Fibroblast of lung (primary cell): ENCODE measurements around the gene HIP1R. TPM values are rescaled to one million over a fixed set of nuclear protein-coding genes. Genes with fewer than 3 reads are reported as not detected.

Experiments used
- DNase-seq, 2 donors: peaks; one replicate each; pipeline versions ENCODE4 v3.0.0 to v3.0.0-alpha.2; 2010; ENCODE audit warnings: low read depth in 2 of 2
- H2AFZ ChIP-seq: 2 replicates; pipeline ENCODE4 v1.5.1; 2012; ENCODE audit warnings: low read length, control low read depth, inconsistent platforms
- H3K27ac ChIP-seq: 2 replicates; pipeline ENCODE4 v1.5.1; 2011; ENCODE audit warnings: low read length, control low read depth; ENCODE audit not compliant: insufficient read depth
- H3K27me3 ChIP-seq: 2 replicates; pipeline ENCODE4 v1.5.1; 2011; ENCODE audit warnings: mild to moderate bottlenecking, low read length; ENCODE audit not compliant: control insufficient read depth, insufficient read depth
- H3K36me3 ChIP-seq: 2 replicates; pipeline ENCODE4 v1.5.1; 2011; ENCODE audit warnings: low read length; ENCODE audit not compliant: control insufficient read depth, insufficient read depth
- H3K4me1 ChIP-seq: 2 replicates; pipeline ENCODE4 v1.5.1; 2011; ENCODE audit warnings: low read length; ENCODE audit not compliant: control insufficient read depth, insufficient read depth; ENCODE audit errors: extremely low read depth
- H3K4me2 ChIP-seq: 2 replicates; pipeline ENCODE4 v1.5.1; 2011; ENCODE audit warnings: low read length, control low read depth; ENCODE audit not compliant: insufficient read depth; ENCODE audit errors: extremely low read depth
- H3K4me3 ChIP-seq, 4 experiments: fragments of 200-600 bp in 1 of 4; sonication (generic) in 1 of 4; replicated peaks in 1 of 4; 2 replicates each; pipeline ENCODE4 v1.5.1; 2011 to 2016; ENCODE audit warnings: low read length in 4 of 4, low read depth in 3 of 4, mild to moderate bottlenecking in 3 of 4, control low read depth in 2 of 4, inconsistent platforms in 1 of 4, mixed read lengths in 1 of 4; ENCODE audit not compliant: insufficient read depth in 1 of 4; ENCODE audit errors: control extremely low read depth in 1 of 4
- H3K79me2 ChIP-seq: 2 replicates; pipeline ENCODE4 v1.5.1; 2012; ENCODE audit warnings: mild to moderate bottlenecking, low read length, inconsistent platforms; ENCODE audit not compliant: control insufficient read depth, insufficient read depth
- H3K9ac ChIP-seq: 2 replicates; pipeline ENCODE4 v1.5.1; 2011; ENCODE audit warnings: mild to moderate bottlenecking, low read length, control low read depth; ENCODE audit not compliant: insufficient read depth
- H3K9me3 ChIP-seq: 2 replicates; pipeline ENCODE4 v1.5.1; 2012; ENCODE audit warnings: low read depth, low read length; ENCODE audit not compliant: control insufficient read depth, insufficient read depth
- H4K20me1 ChIP-seq: 2 replicates; pipeline ENCODE4 v1.5.1; 2011; ENCODE audit warnings: low read length; ENCODE audit not compliant: control insufficient read depth, insufficient read depth; ENCODE audit errors: extremely low read depth
- CTCF ChIP-seq, 2 donors: IDR thresholded peaks in 1 of 2; conservative IDR thresholded peaks in 1 of 2; 1 replicate in 1 of 2; 2 replicates in 1 of 2; pipeline ENCODE4 v1.5.1; 2011 to 2012; ENCODE audit warnings: low read length in 2 of 2, control low read depth in 1 of 2, inconsistent platforms in 1 of 2, low read depth in 1 of 2, mild to moderate bottlenecking in 1 of 2
- EZH2 ChIP-seq: IDR thresholded peaks from 2 replicates; pipeline ENCODE4 v1.5.1; 2012; ENCODE audit warnings: low read length, control low read depth, mild to moderate bottlenecking; ENCODE audit errors: missing control alignments
- polyA plus RNA-seq, 2 donors: library from polyadenylated mRNA; depleted of rRNA in 1 of 2; stranded (reverse) in 1 of 2; unstranded in 1 of 2; fragments of >200 nt; gene quantifications; 2 replicates each; pipeline ENCODE4 v1.2.1, GENCODE V29; 2011 to 2012; ENCODE audit warnings: missing spikeins in 1 of 2
- total RNA-seq: library from RNA; depleted of rRNA; stranded (reverse); fragments of >200 nt; gene quantifications from 2 replicates; pipeline ENCODE4 v1.2.1, GENCODE V29; 2014

The HIP1R gene
- total and polyA plus RNA-seq, 2 donors (not counting 1 experiment from before 2014, with no cell fraction given): 3.4 to 21.3 TPM

GRCh38 chr12:122820138-122820537 lies 15.1 kb upstream of the HIP1R start:
- Histone ChIP-seq H2AFZ (no peak overlapping the region), H3K4me2 (no peak overlapping the region), H4K20me1 (no peaks in the 10 kb centered on the region), H3K9ac (no peak overlapping the region), H3K79me2 (no peaks in the 10 kb centered on the region), H3K27ac (no peak overlapping the region), H3K9me3 (no peaks in the 10 kb centered on the region), H3K36me3 (no peaks in the 10 kb centered on the region), H3K4me3 (no peak overlapping the region), H3K27me3 (no peaks in the 10 kb centered on the region), H3K4me1 (no peaks in the 10 kb centered on the region)
- DNase-seq: no peak
- TF ChIP-seq EZH2: no peak
- TF ChIP-seq CTCF (conservative IDR thresholded peaks at IDR 0.05 in 1 of 2, IDR thresholded peaks at IDR 0.05 in 1 of 2; ENCODE audit: low read depth in 1 of 2, low read length in 2 of 2): no peak

- H3K4me2 ChIP-seq: no peak overlapping the region
- no peaks in the 10 kb centered on the region for H3K27me3 ChIP-seq
- no peaks in the 10 kb centered on the region for H3K36me3 ChIP-seq
- no peak overlapping the region for H3K27ac ChIP-seq
- DNase-seq: no peak
- no peak overlapping the region for H3K4me3 ChIP-seq
- no peaks in the 10 kb centered on the region for H3K4me1 ChIP-seq
- H2AFZ ChIP-seq: no peak overlapping the region
- no peaks in the 10 kb centered on the region for H3K9me3 ChIP-seq
- no peak for TF ChIP-seq EZH2
- no peak for TF ChIP-seq CTCF (conservative IDR thresholded peaks at IDR 0.05 in 1 of 2, IDR thresholded peaks at IDR 0.05 in 1 of 2; ENCODE audit: low read depth in 1 of 2, low read length in 2 of 2)
- H3K79me2 ChIP-seq: no peaks in the 10 kb centered on the region
- no peak overlapping the region for H3K9ac ChIP-seq
- no peaks in the 10 kb centered on the region for H4K20me1 ChIP-seq
These were observed 14.4 kb upstream of the HIP1R start for GRCh38 chr12:122820838-122821271.

- no peaks in the 10 kb centered on the region for H3K27me3 ChIP-seq
- no peak overlapping the region for H3K4me2 ChIP-seq
- no peaks in the 10 kb centered on the region for H3K9me3 ChIP-seq
- no peaks in the 10 kb centered on the region for H3K79me2 ChIP-seq
- H3K4me1 ChIP-seq: no peaks in the 10 kb centered on the region
- no peak overlapping the region for H2AFZ ChIP-seq
- DNase-seq: no peak
- TF ChIP-seq EZH2 (no peak), CTCF (conservative IDR thresholded peaks at IDR 0.05 in 1 of 2, IDR thresholded peaks at IDR 0.05 in 1 of 2; ENCODE audit: low read depth in 1 of 2, low read length in 2 of 2) (no peak)
- no peak overlapping the region for H3K9ac ChIP-seq
- no peaks in the 10 kb centered on the region for H3K36me3 ChIP-seq
- H3K27ac ChIP-seq: no peak overlapping the region
- no peaks in the 10 kb centered on the region for H4K20me1 ChIP-seq
- no peak overlapping the region for H3K4me3 ChIP-seq
These were observed 11.8 kb upstream of the HIP1R start for GRCh38 chr12:122823429-122823828.
